K562 (cell line): ENCODE data around the gene CTPS2. TPM values are rescaled to one million over a fixed set of nuclear protein-coding genes. Genes with fewer than 3 reads are reported as not detected.
"Not testable (repeated sequence)": the region's sequence is repeated elsewhere in the genome, so short reads cannot be mapped to it uniquely, and the experiment has no call there.

Experiments used
- ATAC-seq: fragments of 200-7000 bp; cut with Tn5 transposase; 3 replicates; pipeline ENCODE4 v1.9.1; 2020; ENCODE audit warnings: moderate library complexity
- BruUV-seq: library from RNA; stranded (reverse); fragments of 400-500 nt; replicated peaks from 2 replicates; lab custom pipeline; 2021; lab: Mats Ljungman, UMichigan
- CTCF ChIA-PET: fragments of 300-600 bp; formaldehyde crosslinking; extraction: SDS; loops from one replicate; lab custom pipeline; 2021; ENCODE audit warnings: low intra/inter-chr PET ratio; lab: Yijun Ruan, JAX
- POLR2A ChIA-PET: fragments of 300-600, 350-650 bp; sonication (Branson Sonifier 250); formaldehyde crosslinking; extraction: SDS; loops from one replicate; lab custom pipeline; 2021; ENCODE audit warnings: antibody characterized with exemption, inconsistent platforms; lab: Yijun Ruan, JAX
- DNase-seq, 4 experiments: peaks; one replicate each; pipeline versions ENCODE4 v3.0.0 to v3.0.0-alpha.2; 2011 to 2018; ENCODE audit warnings: low spot score in 3 of 4, mixed read lengths in 3 of 4; ENCODE audit errors: extremely low read depth in 1 of 4
- FAIRE-seq: peaks from 2 replicates; lab custom pipeline; 2011; peaks lifted over from hg19 to GRCh38; lab: Jason Lieb, UNC
- H2AFZ ChIP-seq: 2 replicates; pipeline ENCODE4 v1.6.0; 2011; ENCODE audit warnings: low read depth, low read length, control low read depth, inconsistent platforms
- H3K27ac ChIP-seq: fragments of 200-600 bp; 3 replicates; pipeline ENCODE4 v1.8.0; 2011; ENCODE audit warnings: low read depth, mild to moderate bottlenecking, control low read depth, inconsistent platforms, low read length, moderate library complexity, mixed read lengths; ENCODE audit errors: extremely low read depth
- H3K27me3 ChIP-seq, 2 experiments: fragments of 300-600 bp in 1 of 2; 2 replicates in 1 of 2; 3 replicates in 1 of 2; pipeline versions ENCODE4 v1.6.0 to v1.8.0; 2011; ENCODE audit warnings: inconsistent platforms in 2 of 2, low read length in 2 of 2, mild to moderate bottlenecking in 1 of 2, mixed read lengths in 1 of 2, moderate library complexity in 1 of 2; ENCODE audit not compliant: control insufficient read depth in 2 of 2, insufficient read depth in 2 of 2
- H3K36me3 ChIP-seq: fragments of 300-600 bp; 3 replicates; pipeline ENCODE4 v1.8.0; 2011; ENCODE audit warnings: mild to moderate bottlenecking, low read length, inconsistent platforms; ENCODE audit not compliant: control insufficient read depth, insufficient read depth
- H3K4me1 ChIP-seq, 2 experiments: fragments of 200-600 bp in 1 of 2; replicated peaks in 1 of 2; 2 replicates in 1 of 2; 3 replicates in 1 of 2; pipeline versions ENCODE4 v1.5.1 to v1.8.0; 2011; ENCODE audit warnings: inconsistent platforms in 2 of 2, low read length in 2 of 2, mild to moderate bottlenecking in 1 of 2, mixed read lengths in 1 of 2, moderate library complexity in 1 of 2; ENCODE audit not compliant: control insufficient read depth in 2 of 2, insufficient read depth in 2 of 2
- H3K4me2 ChIP-seq: 2 replicates; pipeline ENCODE4 v1.6.1; 2011; ENCODE audit warnings: low read length, control low read depth, inconsistent platforms, mixed read lengths; ENCODE audit not compliant: insufficient read depth
- H3K4me3 ChIP-seq: fragments of 200-600 bp; sonication (generic), shearing (Covaris generic); 2 replicates; pipeline ENCODE4 v1.5.1; 2016; ENCODE audit warnings: control low read depth, inconsistent platforms
- H3K79me2 ChIP-seq: fragments of 200-600 bp; 3 replicates; pipeline ENCODE4 v1.8.0; 2011; ENCODE audit warnings: low read length, inconsistent platforms; ENCODE audit not compliant: control insufficient read depth, insufficient read depth
- H3K9ac ChIP-seq, 2 experiments: 2 replicates each; pipeline versions ENCODE4 v1.6.0 to v1.6.1; 2011; ENCODE audit warnings: low read depth in 2 of 2, low read length in 2 of 2, control low read depth in 1 of 2, inconsistent platforms in 1 of 2, mild to moderate bottlenecking in 1 of 2, mixed read lengths in 1 of 2; ENCODE audit not compliant: insufficient read depth in 1 of 2
- H3K9me1 ChIP-seq: one replicate; pipeline ENCODE4 v1.6.0; 2011; ENCODE audit warnings: inconsistent platforms, mild to moderate bottlenecking, low read length, moderate library complexity; ENCODE audit not compliant: control insufficient read depth, insufficient read depth
- H3K9me3 ChIP-seq: replicated peaks from 2 replicates; pipeline ENCODE4 v1.5.1; 2011; ENCODE audit warnings: low read depth, low read length, inconsistent platforms; ENCODE audit not compliant: control insufficient read depth, insufficient read depth
- H4K20me1 ChIP-seq: replicated peaks from 2 replicates; pipeline ENCODE4 v1.6.1; 2011; ENCODE audit warnings: low read length, inconsistent platforms, mixed read lengths; ENCODE audit not compliant: control insufficient read depth, insufficient read depth
- BRD4 ChIP-seq: fragments of 200-600 bp; sonication (generic); IDR thresholded peaks from 2 replicates; pipeline ENCODE4 v1.6.1; 2017; ENCODE audit warnings: inconsistent platforms
- FOS ChIP-seq: IDR thresholded peaks from 3 replicates; pipeline ENCODE4 v1.6.1; 2011; ENCODE audit not compliant: insufficient read length; ENCODE audit errors: extremely low read depth
- HES1 ChIP-seq: fragments of 450-650 bp; IDR thresholded peaks from 2 replicates; pipeline ENCODE4 v1.6.1; 2016; ENCODE audit warnings: low read depth, mild to moderate bottlenecking, moderate library complexity
- KAT7 ChIP-seq: sonication (generic); formaldehyde crosslinking; IDR thresholded peaks from 2 replicates; pipeline ENCODE4 v1.8.0; 2022; ENCODE audit warnings: missing genetic modification reagents, mild to moderate bottlenecking, borderline replicate concordance
- MYBL2 ChIP-seq, 2 experiments: fragments of 450-650 bp in 1 of 2; sonication (generic) in 1 of 2; formaldehyde crosslinking in 1 of 2; IDR thresholded peaks; 2 replicates each; pipeline versions ENCODE4 v1.6.1 to v1.8.1; 2017 to 2022; ENCODE audit warnings: borderline replicate concordance in 1 of 2, inconsistent platforms in 1 of 2, low read depth in 1 of 2, mild to moderate bottlenecking in 1 of 2, missing genetic modification reagents in 1 of 2, moderate library complexity in 1 of 2
- RBM22 ChIP-seq: fragments of 200-400 bp; formaldehyde crosslinking; IDR thresholded peaks from 2 replicates; pipeline ENCODE4 v1.6.1; 2018; ENCODE audit warnings: low read length, low read depth; ENCODE audit not compliant: poor library complexity, severe bottlenecking
- SIRT6 ChIP-seq: IDR thresholded peaks from one replicate; pipeline ENCODE4 v1.6.1; 2012; ENCODE audit warnings: low read depth, mild to moderate bottlenecking, control low read depth, inconsistent platforms, low read length, moderate library complexity
- SLC30A9 ChIP-seq: fragments of 250-450 bp; sonication (Bioruptor Pico); IDR thresholded peaks from 2 replicates; pipeline ENCODE4 v1.8.0; 2022; ENCODE audit warnings: mild to moderate bottlenecking, moderate library complexity
- SMARCB1 ChIP-seq: IDR thresholded peaks from 2 replicates; pipeline ENCODE4 v1.6.1; 2011; ENCODE audit warnings: improper control_type of control experiment, low read depth; ENCODE audit not compliant: insufficient read length
- ZNF277 ChIP-seq: fragments of 250-450 bp; sonication (Bioruptor Pico); IDR thresholded peaks from 2 replicates; pipeline ENCODE4 v1.8.0; 2022; ENCODE audit warnings: inconsistent platforms, mild to moderate bottlenecking, moderate library complexity, borderline replicate concordance
- ZNF436 ChIP-seq: fragments of 250-450, 450-650 bp; sonication (Bioruptor Pico); formaldehyde crosslinking; IDR thresholded peaks from 2 replicates; pipeline ENCODE4 v1.7.0; 2020; ENCODE audit warnings: mild to moderate bottlenecking
- ZNF551 ChIP-seq: fragments of 250-450 bp; sonication (Bioruptor Pico); IDR thresholded peaks from 2 replicates; pipeline ENCODE4 v1.5.0; 2021; ENCODE audit warnings: mild to moderate bottlenecking, moderate library complexity
- ZNF699 ChIP-seq: fragments of 250-450 bp; sonication (Bioruptor Pico); IDR thresholded peaks from 2 replicates; pipeline ENCODE4 v1.8.0; 2021; ENCODE audit warnings: mild to moderate bottlenecking, moderate library complexity; ENCODE audit not compliant: insufficient replicate concordance
- WGBS: fragments of 100-300 bp; shearing (Covaris generic); methylation state at CpG from one replicate; pipeline ENCODE4 v1.1.6; 2016; ENCODE audit warnings: low coverage, mixed read lengths; ENCODE audit not compliant: insufficient coverage; ENCODE audit errors: missing lambda C conversion rate; 5-methylcytosine and 5-hydroxymethylcytosine counted together
- in situ Hi-C: fragments of 300-500 bp; cut with MboI; formaldehyde crosslinking; loops from 4 replicates; pipeline ENCODE4 v1.15.0; 2018; ENCODE audit warnings: inconsistent platforms, mixed read lengths
- intact Hi-C: fragments of 100-400 bp; cut with micrococcal nuclease; formaldehyde crosslinking; loops from 2 replicates; pipeline ENCODE4 v1.14.2; 2022
- polyA plus RNA-seq, 8 experiments: library from polyadenylated mRNA; depleted of rRNA in 4 of 8; stranded (reverse) in 5 of 8; unstranded in 3 of 8; fragments of >200 nt; fragmentation: Nextera tagmentation in 2 of 8; fragmentation: Illumina TruSeq in 1 of 8; extraction: Ambion mirVana in 2 of 8; extraction: Trizol in 1 of 8; gene quantifications; 2 replicates each; pipeline versions ENCODE4 v1.2.1 to v1.2.3, GENCODE V29; 2011 to 2014; ENCODE audit warnings: inconsistent platforms in 1 of 8, missing spikeins in 1 of 8
- total RNA-seq, 7 experiments: library from RNA; depleted of rRNA in 6 of 7; stranded (reverse); fragments of >200 nt in 6 of 7; fragmentation: Illumina TruSeq in 2 of 7; extraction: Trizol in 2 of 7; gene quantifications; 2 replicates each; pipeline versions ENCODE4 v1.2.1 to v1.2.3, GENCODE V29; 2011 to 2021; ENCODE audit warnings: low replicate concordance in 1 of 7

The CTPS2 gene
- total and polyA plus RNA-seq, 9 of the 15 experiments (the other 6 are each of a cell fraction or from before 2014, with no cell fraction given), result 5.4 to 19.5 (median 14.1) TPM

- 44% methylated on average over 13 of the region's 14 CpGs for WGBS
- ATAC-seq, H3K79me2 ChIP-seq, BruUV-seq, H3K27me3 ChIP-seq, H3K4me2 ChIP-seq, DNase-seq, POLR2A ChIA-PET, H4K20me1 ChIP-seq, in situ Hi-C loops, H3K9me3 ChIP-seq, intact Hi-C loops, H3K4me3 ChIP-seq, H3K9me1 ChIP-seq, H3K27ac ChIP-seq, H3K36me3 ChIP-seq, FAIRE-seq, H2AFZ ChIP-seq, CTCF ChIA-PET, H3K4me1 ChIP-seq, H3K9ac ChIP-seq: not testable (repeated sequence)
Observed at GRCh38 chrX:16580004-16580797, 132.3 kb downstream of the CTPS2 start.

- H3K79me2 ChIP-seq, result no peaks in the 10 kb centered on the region
- H3K4me3 ChIP-seq, result no peak overlapping the region
- intact Hi-C loops, result no loop called here
- in situ Hi-C loops, result loop anchor here (10.0 kb wide), 1 partner anchor 1135 kb away; no protein-coding TSS in a partner anchor
- BruUV-seq, result no TSS peak
- no peak overlapping the region for H3K4me2 ChIP-seq
- H3K9me1 ChIP-seq, result no peaks in the 10 kb centered on the region
- DNase-seq (no peak), FAIRE-seq (no peak), ATAC-seq (no peak)
- H2AFZ ChIP-seq, result no peak overlapping the region
- no peaks in the 10 kb centered on the region for H3K36me3 ChIP-seq
- no peaks in the 10 kb centered on the region for H4K20me1 ChIP-seq
- no peaks in the 10 kb centered on the region for H3K27me3 ChIP-seq
- CTCF ChIA-PET, result no interaction called here
- no peak overlapping the region for H3K9ac ChIP-seq
- H3K4me1 ChIP-seq, result no peaks in the 10 kb centered on the region
- POLR2A ChIA-PET, result no interaction called here
- WGBS, result 92% methylated on average over 2 of the region's 3 CpGs
- H3K27ac ChIP-seq, result no peak overlapping the region
- no peaks in the 10 kb centered on the region for H3K9me3 ChIP-seq
- TF ChIP-seq MYBL2 (IDR thresholded peaks at IDR 0.05; ENCODE audit: low read depth), result no peak
- no peak for TF ChIP-seq MYBL2 (CRISPR knock-in tag; IDR thresholded peaks at IDR 0.05; ENCODE audit: borderline replicate concordance)
- TF ChIP-seq FOS, result no peak
- no peak for TF ChIP-seq ZNF277
- no peak for TF ChIP-seq SLC30A9
- no peak for TF ChIP-seq SIRT6
- TF ChIP-seq KAT7 (CRISPR knock-in tag), result no peak
- TF ChIP-seq HES1, result no peak
- TF ChIP-seq SMARCB1, result no peak
- no peak for TF ChIP-seq ZNF436
- TF ChIP-seq BRD4, result no peak
- no peak for TF ChIP-seq RBM22
- no peak for TF ChIP-seq ZNF699
- no peak for TF ChIP-seq ZNF551 (CRISPR knock-in tag)
Observed at GRCh38 chrX:16579517-16579916, 133.0 kb downstream of the CTPS2 start.
